Testis (tissue), 3 donors: Measurements from ENCODE around the gene SMIM11. TPM values are rescaled to one million over a fixed set of nuclear protein-coding genes. Genes with fewer than 3 reads are reported as not detected.
"Not testable (repeated sequence)": the region's sequence is repeated elsewhere in the genome, so short reads cannot be mapped to it uniquely, and the experiment has no call there.

Experiments used
- DNase-seq: peaks from one replicate; pipeline ENCODE4 v3.0.0-alpha.2; 2019
- H3K27ac ChIP-seq, 2 donors: fragments of 200-600 bp; sonication (generic); one replicate each; pipeline ENCODE4 v1.5.1; 2019
- H3K27me3 ChIP-seq: fragments of 200-600 bp; sonication (generic); one replicate; pipeline ENCODE4 v1.5.1; 2019
- H3K36me3 ChIP-seq: fragments of 200-600 bp; sonication (generic); one replicate; pipeline ENCODE4 v1.5.1; 2017; ENCODE audit warnings: low read depth; ENCODE audit errors: missing control alignments
- H3K4me1 ChIP-seq: fragments of 200-600 bp; sonication (generic); one replicate; pipeline ENCODE4 v1.5.1; 2019
- H3K4me3 ChIP-seq, 2 donors: fragments of 200-600 bp; sonication (generic); one replicate each; pipeline ENCODE4 v1.5.1; 2017 to 2019
- H3K9me3 ChIP-seq: fragments of 200-600 bp; sonication (generic); one replicate; pipeline ENCODE4 v1.5.1; 2017
- POLR2A ChIP-seq: fragments of 450-650 bp; IDR thresholded peaks from one replicate; pipeline ENCODE4 v1.6.1; 2017; ENCODE audit warnings: antibody characterized with exemption, mild to moderate bottlenecking, moderate library complexity
- WGBS, 2 donors: methylation state at CpG; one replicate each; pipeline ENCODE4 v1.1.5; 2018; 5-methylcytosine and 5-hydroxymethylcytosine counted together
- intact Hi-C: fragments of 100-400 bp; cut with DNase I; formaldehyde crosslinking; loops from one replicate; pipeline ENCODE4 v1.15.1; 2023; ENCODE audit warnings: low total_unique reads
- polyA plus RNA-seq: library from polyadenylated mRNA; stranded (reverse); fragments of 350-450 nt; fragmentation: Illumina TruSeq; extraction: RNeasy Lipid Tissue Mini Kit (QIAGEN cat#74804); gene quantifications from one replicate; pipeline ENCODE4 v1.2.3, GENCODE V29; 2014; ENCODE audit warnings: low read depth, low replicate concordance; ENCODE audit not compliant: insufficient read depth
- total RNA-seq, 2 donors: library from RNA; depleted of rRNA; stranded (reverse); fragments of >200 nt; gene quantifications; one replicate each; pipeline ENCODE4 v1.2.3, GENCODE V29; 2016
- TF ChIP-seq, protein P1 (sequence below), 3 experiments: fragments of 450-650 bp in 2 of 3; fragments of 200-600 bp in 1 of 3; sonication (generic) in 1 of 3; IDR thresholded peaks; one replicate each; pipeline ENCODE4 v1.5.1; 2016 to 2019; ENCODE audit warnings: antibody characterized with exemption in 3 of 3, mild to moderate bottlenecking in 2 of 3, moderate library complexity in 1 of 3

The SMIM11 gene
- total and polyA plus RNA-seq, 3 donors from 2014 or later, result 5.0 to 13.3 (median 9.1) TPM

DNA sequence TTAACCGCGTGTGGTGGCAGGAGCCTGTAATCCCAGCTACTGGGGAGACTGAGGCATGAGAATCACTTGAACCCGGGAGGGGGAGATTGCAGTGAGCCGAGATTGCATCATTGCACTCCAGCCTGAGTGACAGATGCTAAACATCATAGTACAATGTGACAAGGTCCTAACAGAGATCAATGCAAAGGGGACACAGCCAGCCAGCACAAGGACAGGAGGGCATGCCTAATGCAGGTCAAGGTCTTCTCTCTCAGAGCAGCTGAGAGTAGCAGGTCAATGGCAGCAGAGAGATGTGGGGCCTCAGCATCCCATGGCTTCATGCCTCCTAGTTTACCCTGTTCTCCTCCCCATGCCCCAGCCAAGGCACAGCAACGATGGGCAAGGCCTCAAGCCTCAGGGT, 3.0 kb upstream of the SMIM11 start:
- TF ChIP-seq, protein P1, sequence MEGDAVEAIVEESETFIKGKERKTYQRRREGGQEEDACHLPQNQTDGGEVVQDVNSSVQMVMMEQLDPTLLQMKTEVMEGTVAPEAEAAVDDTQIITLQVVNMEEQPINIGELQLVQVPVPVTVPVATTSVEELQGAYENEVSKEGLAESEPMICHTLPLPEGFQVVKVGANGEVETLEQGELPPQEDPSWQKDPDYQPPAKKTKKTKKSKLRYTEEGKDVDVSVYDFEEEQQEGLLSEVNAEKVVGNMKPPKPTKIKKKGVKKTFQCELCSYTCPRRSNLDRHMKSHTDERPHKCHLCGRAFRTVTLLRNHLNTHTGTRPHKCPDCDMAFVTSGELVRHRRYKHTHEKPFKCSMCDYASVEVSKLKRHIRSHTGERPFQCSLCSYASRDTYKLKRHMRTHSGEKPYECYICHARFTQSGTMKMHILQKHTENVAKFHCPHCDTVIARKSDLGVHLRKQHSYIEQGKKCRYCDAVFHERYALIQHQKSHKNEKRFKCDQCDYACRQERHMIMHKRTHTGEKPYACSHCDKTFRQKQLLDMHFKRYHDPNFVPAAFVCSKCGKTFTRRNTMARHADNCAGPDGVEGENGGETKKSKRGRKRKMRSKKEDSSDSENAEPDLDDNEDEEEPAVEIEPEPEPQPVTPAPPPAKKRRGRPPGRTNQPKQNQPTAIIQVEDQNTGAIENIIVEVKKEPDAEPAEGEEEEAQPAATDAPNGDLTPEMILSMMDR (IDR thresholded peaks at IDR 0.05), result no peak
- no peak for TF ChIP-seq POLR2A
- Histone ChIP-seq H3K4me1 (no peaks in the 10 kb centered on the region), H3K9me3 (no peaks in the 10 kb centered on the region), H3K36me3 (no peaks in the 10 kb centered on the region), H3K4me3 (no peak overlapping the region), H3K27ac (no peak overlapping the region), H3K27me3 (no peaks in the 10 kb centered on the region)
- intact Hi-C loops, result no loop called here
- 93 to 97% methylated on average over 5 of the region's 5 CpGs for WGBS, 2 donors
- peak; percentile 2 for DNase-seq

DNA sequence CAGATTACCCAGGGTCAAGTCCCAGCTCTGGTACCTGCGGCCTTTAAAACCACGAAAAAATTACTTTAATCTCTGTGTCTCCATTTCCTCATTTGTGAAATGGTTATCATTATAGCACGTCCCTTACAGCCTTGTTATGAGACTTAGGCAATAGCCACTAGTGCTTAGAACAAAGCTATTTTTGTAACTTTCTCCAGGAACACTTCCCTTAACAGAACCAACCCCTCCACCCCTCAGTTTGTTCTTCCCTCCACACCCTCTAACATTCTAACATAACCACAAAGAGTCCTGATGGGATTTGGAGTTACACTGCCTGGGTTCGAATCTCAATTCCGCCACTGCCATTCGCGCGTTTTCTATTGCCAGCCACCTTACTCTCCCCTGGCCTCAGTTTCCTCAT, 845 bp upstream of the SMIM11 start:
- no CpG with 5 or more reads among the region's 8 CpGs for WGBS, 2 donors
- DNase-seq, H3K36me3 ChIP-seq, H3K27ac ChIP-seq, H3K4me3 ChIP-seq, H3K9me3 ChIP-seq, H3K27me3 ChIP-seq, H3K4me1 ChIP-seq, intact Hi-C loops: not testable (repeated sequence)

DNA sequence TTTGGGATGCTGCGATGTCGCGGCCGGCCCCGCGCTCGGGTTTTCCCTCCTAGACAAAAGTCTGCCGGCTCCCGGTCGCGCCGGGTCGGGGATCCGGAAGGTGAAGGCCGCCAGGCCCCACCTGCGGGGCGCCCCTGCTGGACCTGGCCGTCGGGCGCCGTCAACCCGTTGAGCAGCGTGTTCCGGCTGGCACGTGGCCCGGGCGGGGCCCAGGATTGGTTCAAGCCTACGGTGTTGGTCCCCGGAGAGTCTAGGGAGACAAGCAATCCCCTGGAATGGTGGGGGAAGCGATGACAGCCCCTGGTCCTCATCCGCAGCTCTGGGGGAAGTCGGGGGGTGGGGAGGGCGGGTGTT, 289 bp downstream of the SMIM11 start:
- not testable (repeated sequence) for DNase-seq, H3K36me3 ChIP-seq
- no CpG with 5 or more reads among the region's 33 CpGs for WGBS, 2 donors

DNA sequence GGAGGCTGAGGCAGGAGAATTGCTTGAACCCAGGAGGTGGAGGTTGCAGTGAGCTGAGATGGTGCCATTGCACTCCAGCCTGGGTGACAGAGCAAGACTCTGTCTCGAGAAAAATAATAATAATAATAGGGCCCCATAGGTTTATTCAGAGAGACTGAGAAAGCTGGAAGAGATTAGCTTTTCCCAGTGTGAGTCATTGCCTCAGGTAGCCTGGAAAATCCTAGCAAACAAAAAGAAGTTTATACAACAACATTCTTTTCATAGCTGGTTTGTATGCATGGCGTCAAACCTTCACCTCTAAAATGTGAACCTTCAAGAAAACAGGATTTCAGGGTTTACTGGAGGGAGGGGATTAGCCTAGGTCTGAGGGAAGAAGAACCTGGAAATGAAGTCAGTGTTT, 7.8 kb downstream of the SMIM11 start:
- H3K36me3 ChIP-seq, intact Hi-C loops, H3K27me3 ChIP-seq, H3K4me1 ChIP-seq, H3K27ac ChIP-seq, DNase-seq, H3K9me3 ChIP-seq, H3K4me3 ChIP-seq: not testable (repeated sequence)
- no CpG with 5 or more reads among the region's 2 CpGs for WGBS, 2 donors

More for the DNA sequence above, 289 bp downstream of the SMIM11 start:
- intact Hi-C loops, H3K27ac ChIP-seq, H3K4me1 ChIP-seq, H3K4me3 ChIP-seq, H3K27me3 ChIP-seq, H3K9me3 ChIP-seq: not testable (repeated sequence)

DNA sequence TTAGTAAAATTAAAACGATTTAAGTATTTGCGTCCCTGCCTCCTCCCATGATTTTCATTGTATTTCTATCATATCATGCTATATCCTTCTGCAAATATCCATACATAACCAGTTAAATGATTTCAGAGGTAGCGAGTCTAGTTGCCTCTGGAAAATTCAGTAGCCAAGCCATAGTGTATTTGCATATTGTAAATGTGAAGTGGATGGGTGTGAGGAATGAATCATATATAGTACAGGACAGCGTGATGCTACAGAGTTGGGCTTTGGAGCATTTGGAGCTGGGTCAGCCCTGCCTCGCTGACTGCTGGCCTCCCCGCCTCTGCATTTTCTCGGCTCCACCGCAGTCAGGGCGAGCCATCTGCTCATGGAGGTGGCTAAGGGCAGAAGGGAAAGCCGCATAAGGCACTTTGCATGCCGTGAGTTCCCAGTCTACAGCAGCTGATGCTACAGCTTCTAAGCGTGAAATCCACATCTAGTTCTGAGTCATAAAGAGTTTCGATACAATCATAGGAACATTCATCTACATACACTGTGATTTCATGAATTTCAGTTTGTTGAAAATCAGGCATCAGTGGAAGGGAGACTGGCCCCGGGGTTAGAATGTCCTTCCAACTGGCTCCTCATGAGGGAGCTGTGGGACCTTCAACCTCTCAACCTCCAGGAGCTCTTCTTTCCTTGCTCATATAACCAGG, 8.6 kb downstream of the SMIM11 start:
- intact Hi-C loops, H3K27ac ChIP-seq, H3K36me3 ChIP-seq, H3K27me3 ChIP-seq, DNase-seq, H3K4me1 ChIP-seq, H3K4me3 ChIP-seq, H3K9me3 ChIP-seq: not testable (repeated sequence)
- WGBS, 2 donors, result no CpG with 5 or more reads among the region's 14 CpGs

DNA sequence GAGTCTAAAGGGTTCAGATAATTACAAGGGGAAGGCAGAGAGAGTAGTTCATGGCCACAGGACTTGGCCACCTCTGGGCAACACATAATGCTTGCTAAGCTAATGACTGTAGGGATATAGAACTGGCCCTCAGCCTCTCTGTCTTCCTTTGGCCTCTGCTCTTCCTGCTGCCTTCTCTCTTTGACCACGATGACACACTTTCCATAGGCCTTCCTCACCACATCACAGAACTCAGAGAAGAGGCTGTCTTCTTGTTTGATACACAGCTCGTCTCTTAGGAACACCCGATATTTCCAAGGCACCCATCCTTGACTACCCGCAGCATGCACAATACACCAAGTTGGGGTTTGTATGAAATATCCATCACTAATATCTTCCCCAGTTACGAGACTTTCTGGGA, 25.2 kb downstream of the SMIM11 start:
- H3K4me1 ChIP-seq, H3K9me3 ChIP-seq, H3K27me3 ChIP-seq, H3K4me3 ChIP-seq, intact Hi-C loops, DNase-seq, H3K27ac ChIP-seq, H3K36me3 ChIP-seq: not testable (repeated sequence)
- no CpG with 5 or more reads among the region's 5 CpGs for WGBS, 2 donors

DNA sequence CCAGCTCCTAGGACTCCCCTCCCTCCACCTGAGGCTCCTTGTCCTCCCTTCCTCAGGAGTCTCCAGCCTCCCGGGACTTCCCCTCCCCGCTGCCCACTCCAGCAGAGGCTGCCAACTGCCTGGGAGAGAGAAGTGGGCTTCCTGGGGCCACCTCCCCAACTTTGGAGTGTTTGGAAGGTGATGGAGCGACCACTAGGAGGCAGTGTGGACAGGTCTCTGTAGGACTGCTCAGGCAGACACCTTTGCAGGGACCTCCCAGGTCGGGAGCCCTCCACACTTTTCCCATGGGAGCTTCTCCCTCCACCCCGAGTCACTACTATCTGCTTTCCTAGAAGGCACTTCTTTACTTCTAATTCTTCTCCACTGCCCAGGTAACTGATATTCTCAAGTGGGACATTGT, 29.4 kb downstream of the SMIM11 start:
- WGBS, 2 donors, result no CpG with 5 or more reads among the region's 5 CpGs
- H3K4me3 ChIP-seq, intact Hi-C loops: not testable (repeated sequence)

DNA sequence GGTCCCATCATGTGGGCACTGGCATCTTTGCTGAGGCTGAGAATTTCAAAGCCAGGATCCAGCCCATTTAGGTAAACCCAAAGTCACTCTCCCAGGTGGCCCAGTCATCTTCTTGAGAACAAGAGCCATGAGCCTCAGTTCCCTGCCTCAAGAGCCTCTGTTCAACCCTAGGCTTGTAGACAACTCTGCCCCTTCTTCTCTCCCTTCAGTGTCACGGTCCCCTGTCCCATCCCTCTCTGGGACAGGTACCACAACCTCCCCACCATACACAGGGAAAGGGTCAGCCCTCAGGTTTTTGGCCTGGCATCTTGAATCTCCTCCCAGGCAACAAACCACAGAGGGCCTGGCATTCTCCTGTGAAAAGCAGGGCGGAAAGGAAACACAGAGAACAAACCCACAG, 30.4 kb downstream of the SMIM11 start:
- H3K9me3 ChIP-seq, H3K36me3 ChIP-seq, H3K27ac ChIP-seq, intact Hi-C loops, H3K4me1 ChIP-seq, H3K4me3 ChIP-seq, DNase-seq, H3K27me3 ChIP-seq: not testable (repeated sequence)
- no CpG with 5 or more reads among the region's 2 CpGs for WGBS, 2 donors

More for the DNA sequence above, 29.4 kb downstream of the SMIM11 start:
- H3K27me3 ChIP-seq, DNase-seq, H3K36me3 ChIP-seq, H3K9me3 ChIP-seq, H3K27ac ChIP-seq, H3K4me1 ChIP-seq: not testable (repeated sequence)

DNA sequence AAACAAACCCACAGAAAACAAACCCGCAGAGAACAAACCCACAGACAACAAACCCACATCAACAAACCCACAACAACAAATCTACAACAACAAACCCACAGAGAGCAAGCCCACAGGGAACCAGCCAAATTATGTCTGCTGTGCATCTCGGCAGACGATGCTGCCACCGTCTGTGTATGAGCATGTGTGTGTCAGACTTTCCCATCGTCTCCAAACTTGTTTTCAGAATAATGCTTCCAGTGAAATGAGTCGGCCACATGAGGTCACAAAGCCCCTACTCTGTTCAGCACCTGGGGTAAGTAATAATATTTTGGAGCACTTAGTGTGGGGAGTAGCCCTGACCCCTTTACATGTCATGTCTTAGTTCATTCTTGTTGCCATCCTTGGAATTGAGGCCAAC, 30.8 kb downstream of the SMIM11 start:
- H3K36me3 ChIP-seq, H3K4me3 ChIP-seq, H3K4me1 ChIP-seq, H3K27ac ChIP-seq, DNase-seq, H3K27me3 ChIP-seq, H3K9me3 ChIP-seq, intact Hi-C loops: not testable (repeated sequence)
- WGBS, 2 donors, result no CpG with 5 or more reads among the region's 6 CpGs

DNA sequence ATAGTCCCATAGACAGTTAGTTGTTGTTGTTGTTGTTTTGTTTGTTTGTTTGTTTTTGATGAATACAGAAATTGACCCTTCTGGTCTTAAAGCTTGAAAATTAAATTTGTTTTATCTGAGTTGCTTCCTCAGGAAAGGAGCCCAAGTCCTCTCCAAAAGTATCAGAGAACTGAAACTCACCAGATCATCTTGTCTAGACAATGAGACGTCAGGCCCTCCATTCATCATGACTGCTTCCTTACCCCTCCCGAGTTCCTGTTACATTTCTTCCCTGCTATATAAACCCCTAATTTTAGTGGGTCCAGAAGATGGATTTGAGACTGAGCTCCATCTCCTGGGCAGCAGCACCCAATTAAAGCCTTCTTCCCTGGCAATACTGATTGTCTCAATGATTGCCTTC, 31.4 kb downstream of the SMIM11 start:
- no CpG with 5 or more reads among the region's 2 CpGs for WGBS, 2 donors
- H3K4me1 ChIP-seq, H3K9me3 ChIP-seq, H3K27me3 ChIP-seq, DNase-seq, H3K36me3 ChIP-seq, intact Hi-C loops, H3K27ac ChIP-seq, H3K4me3 ChIP-seq: not testable (repeated sequence)

DNA sequence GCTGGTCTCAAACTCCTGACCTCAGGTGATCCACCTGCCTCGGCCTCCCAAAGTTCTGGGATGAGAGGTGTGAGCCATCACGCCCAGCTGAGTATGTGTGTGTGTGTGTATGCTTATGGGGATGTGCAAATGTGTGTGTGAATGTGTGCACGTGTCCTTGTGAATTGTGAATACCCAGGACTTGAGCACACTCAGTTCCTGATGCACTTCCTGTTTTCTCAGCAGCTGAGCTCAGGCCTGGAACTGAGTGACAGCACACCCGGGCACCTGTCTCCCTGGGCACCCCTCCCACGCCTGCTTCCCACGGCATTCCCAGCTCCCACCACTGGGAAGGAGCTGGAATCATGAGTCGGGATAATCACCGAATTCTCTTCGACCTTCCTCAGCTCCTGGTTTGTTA, 32.0 kb downstream of the SMIM11 start:
- H3K4me1 ChIP-seq, intact Hi-C loops, H3K27ac ChIP-seq, H3K27me3 ChIP-seq, H3K9me3 ChIP-seq, H3K36me3 ChIP-seq, DNase-seq, H3K4me3 ChIP-seq: not testable (repeated sequence)
- WGBS, 2 donors, result no CpG with 5 or more reads among the region's 9 CpGs
